HG02571 (cell line): ENCODE measurements around the gene SCYL3.
"Not testable (repeated sequence)": the region's sequence is repeated elsewhere in the genome, so short reads cannot be mapped to it uniquely, and the experiment has no call there.

Experiments
- ATAC-seq: cut with Tn5 transposase; IDR thresholded peaks from one replicate; pipeline ENCODE4 v1.9.1; 2021; ENCODE audit warnings: mild to moderate bottlenecking, moderate library complexity; ENCODE audit not compliant: unreplicated experiment

Gene SCYL3

GRCh38 chr1:169873582-169874199 lies 20.0 kb downstream of the SCYL3 start:
- ATAC-seq = no peak

- no peak for ATAC-seq
Measured at GRCh38 chr1:169872906-169873305, 20.8 kb downstream of the SCYL3 start.

- ATAC-seq = not testable (repeated sequence)
Measured at GRCh38 chr1:169871988-169872387, 21.7 kb downstream of the SCYL3 start.

- no peak for ATAC-seq
Measured at GRCh38 chr1:169869426-169869825, 24.3 kb downstream of the SCYL3 start.

- ATAC-seq = no peak
Measured at GRCh38 chr1:169868978-169869377, 24.7 kb downstream of the SCYL3 start.

GRCh38 chr1:169867012-169867675 lies 26.6 kb downstream of the SCYL3 start:
- no peak for ATAC-seq

- ATAC-seq = no peak
Measured at GRCh38 chr1:169866577-169866976, 27.1 kb downstream of the SCYL3 start.

- ATAC-seq = not testable (repeated sequence)
Measured at GRCh38 chr1:169864531-169864930, 29.2 kb downstream of the SCYL3 start.

GRCh38 chr1:169860750-169861149 lies 32.9 kb downstream of the SCYL3 start:
- ATAC-seq = no peak

- ATAC-seq = no peak
Measured at GRCh38 chr1:169860187-169860586, 33.5 kb downstream of the SCYL3 start.

GRCh38 chr1:169859001-169859400 lies 34.7 kb downstream of the SCYL3 start:
- no peak for ATAC-seq

- no peak for ATAC-seq
Measured at GRCh38 chr1:169858467-169858866, 35.2 kb downstream of the SCYL3 start.

- no peak for ATAC-seq
Measured at GRCh38 chr1:169853341-169853740, 40.4 kb downstream of the SCYL3 start.

- ATAC-seq = no peak
Measured at GRCh38 chr1:169849346-169850022, 44.2 kb downstream of the SCYL3 start.

GRCh38 chr1:169848456-169848855 lies 45.2 kb downstream of the SCYL3 start:
- ATAC-seq = no peak

GRCh38 chr1:169844941-169845608 lies 48.6 kb downstream of the SCYL3 start:
- no peak for ATAC-seq

- ATAC-seq = no peak
Measured at GRCh38 chr1:169838942-169839341, 54.8 kb downstream of the SCYL3 start.

- no peak for ATAC-seq
Measured at GRCh38 chr1:169836198-169836597, 57.5 kb downstream of the SCYL3 start.

- no peak for ATAC-seq
Measured at GRCh38 chr1:169835647-169836046, 58.0 kb downstream of the SCYL3 start.

GRCh38 chr1:169834869-169835268 lies 58.8 kb downstream of the SCYL3 start:
- no peak for ATAC-seq

- no peak for ATAC-seq
Measured at GRCh38 chr1:169833179-169833901, 60.4 kb downstream of the SCYL3 start.
